ENCODE measurements around the gene COLEC12.

The COLEC12 gene

DNA sequence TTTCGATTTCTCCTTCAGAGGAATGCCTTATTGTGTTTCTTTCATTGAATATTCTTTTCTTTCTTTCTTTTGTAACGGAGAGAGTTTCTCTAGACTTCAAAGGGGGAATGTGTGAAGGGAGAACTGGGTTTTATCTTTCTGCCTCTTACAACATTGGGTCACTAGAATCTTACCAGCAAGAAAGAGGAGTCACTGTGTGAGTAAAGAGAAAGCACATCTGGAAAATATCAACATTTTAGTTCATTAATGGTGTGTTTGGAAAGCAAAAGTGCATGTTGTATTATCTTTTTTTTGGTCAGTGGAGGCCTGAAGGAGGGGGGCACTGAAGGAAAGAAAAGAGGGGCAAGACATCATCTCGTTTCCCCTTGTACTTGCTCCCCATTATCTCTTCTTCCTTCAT is 146.0 kb downstream of the COLEC12 start:
- DNase-seq: no peak

DNA sequence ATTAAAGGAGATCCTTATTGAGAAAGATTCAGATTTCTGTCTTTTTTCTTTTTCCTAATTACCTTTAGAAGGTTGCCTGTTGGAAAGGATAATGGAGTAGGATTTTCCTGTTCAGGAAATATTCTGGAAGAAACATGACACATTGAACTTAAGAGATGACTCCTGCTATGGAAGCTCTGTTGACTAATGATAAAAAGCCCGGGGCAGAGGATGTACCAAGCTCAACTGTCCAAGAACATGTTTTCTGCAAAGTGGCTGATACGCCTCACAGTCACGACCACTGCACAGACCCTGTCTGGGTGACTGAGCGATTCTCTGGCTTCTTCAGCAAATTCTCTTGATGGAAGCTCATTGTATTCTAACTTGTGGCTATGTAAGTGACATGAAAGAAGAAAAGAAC is 146.5 kb downstream of the COLEC12 start:
- DNase-seq: no peak

DNA sequence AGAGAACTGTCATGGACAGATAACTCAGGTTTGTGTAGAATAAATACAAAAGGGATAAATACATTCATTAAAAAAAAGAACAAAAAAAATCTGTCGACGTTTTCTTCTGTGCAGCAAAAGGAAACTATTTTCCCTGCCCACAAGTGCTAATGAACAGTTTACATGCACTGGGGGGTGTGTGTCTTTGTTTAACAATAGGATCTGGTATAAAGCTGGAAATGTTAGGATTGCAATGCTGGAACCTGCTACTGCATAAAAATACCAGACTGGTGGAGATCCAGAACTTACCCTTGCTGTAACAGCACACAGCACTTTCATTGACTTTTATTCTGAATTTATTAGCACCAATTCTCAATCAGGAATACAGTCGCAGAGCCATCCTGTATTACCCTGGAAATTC is 148.1 kb downstream of the COLEC12 start:
- DNase-seq: no peak

DNA sequence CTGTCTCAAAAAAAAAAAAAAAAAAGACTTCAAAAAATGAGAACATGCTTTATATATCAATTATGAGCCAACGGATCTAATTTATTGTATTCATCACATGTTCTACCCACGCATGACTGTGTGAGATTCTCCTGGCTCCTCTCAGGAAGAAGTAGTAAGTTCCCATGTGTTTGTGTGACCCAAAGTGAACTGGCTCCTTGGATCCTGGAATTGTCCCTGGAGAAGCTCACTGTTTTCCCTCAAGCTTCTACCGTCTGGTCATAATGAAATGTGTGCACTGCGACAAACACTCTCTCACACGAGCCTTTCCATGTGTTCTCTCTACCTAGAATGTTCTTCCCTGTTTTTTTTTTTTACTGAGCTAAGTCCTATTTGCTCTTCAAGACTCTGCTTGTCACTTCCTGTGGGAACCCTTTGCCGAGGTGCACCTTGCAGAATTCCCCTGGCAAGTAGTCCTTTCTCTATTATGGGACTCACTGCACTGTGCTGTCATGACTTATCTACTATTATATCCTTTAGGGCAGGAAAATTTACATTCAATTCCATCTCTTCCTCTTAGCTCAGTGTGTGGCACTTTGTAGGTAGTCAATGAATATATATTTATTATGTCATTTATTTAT is 149.4 kb downstream of the COLEC12 start:
- DNase-seq: no peak

DNA sequence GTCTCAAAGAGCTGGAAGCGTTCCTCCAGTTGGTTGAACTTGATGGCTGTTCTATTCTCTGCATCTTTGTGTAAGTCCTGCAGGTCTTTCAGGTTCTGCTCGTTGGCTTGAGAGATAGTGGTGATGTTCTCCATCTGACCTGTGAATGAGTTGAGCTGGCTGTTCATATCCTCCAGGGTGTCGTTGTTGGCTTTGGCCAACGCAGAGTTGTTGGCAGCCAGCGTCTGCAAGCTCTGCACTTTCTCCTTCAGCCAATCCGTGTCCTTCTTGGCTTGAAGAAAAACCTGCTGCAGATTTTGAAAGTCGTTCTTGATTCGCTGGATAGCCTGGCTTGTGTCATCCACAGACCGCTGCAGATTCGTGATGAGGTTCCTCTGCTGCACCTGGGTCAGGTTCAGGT is 153.9 kb downstream of the COLEC12 start:
- DNase-seq: no peak

DNA sequence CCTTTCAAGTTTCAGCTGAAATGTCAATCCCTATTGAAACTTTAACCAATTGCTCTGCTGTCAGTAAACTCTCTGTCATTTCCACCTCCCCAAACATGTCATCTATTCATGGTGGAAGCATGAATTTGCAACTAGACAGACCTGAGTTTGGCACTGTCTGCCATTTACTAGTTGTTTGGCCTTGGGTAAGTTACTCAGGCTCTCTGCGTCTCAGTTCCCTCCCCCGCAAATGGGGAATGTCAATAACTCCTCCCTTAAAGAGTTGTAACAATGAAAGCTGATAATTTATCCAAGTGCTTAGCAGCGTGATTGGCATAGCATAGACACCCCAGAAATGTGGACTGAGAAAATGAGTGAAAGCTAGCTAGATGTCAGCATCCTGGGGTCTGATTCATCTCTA is 159.4 kb downstream of the COLEC12 start:
- DNase-seq: no peak

DNA sequence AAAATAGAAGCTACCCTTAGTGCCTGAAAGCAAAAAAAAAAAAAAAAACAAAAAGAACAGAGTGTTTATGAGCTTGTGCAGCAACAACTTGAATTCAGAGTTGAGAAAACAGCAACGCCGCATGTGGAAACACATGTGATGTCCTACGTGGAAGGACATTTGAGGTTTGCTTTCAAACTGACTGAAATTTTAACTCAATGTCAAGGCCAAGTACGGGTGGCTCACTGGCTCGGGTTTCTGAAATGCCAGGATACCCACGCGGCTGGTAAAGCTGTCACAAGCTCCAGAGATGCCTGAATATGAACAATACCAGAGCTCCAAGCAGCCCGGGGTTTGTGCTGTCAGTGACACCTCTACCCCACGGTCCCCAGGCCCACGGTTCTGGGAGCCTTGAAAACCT is 160.5 kb downstream of the COLEC12 start:
- no peak for DNase-seq

DNA sequence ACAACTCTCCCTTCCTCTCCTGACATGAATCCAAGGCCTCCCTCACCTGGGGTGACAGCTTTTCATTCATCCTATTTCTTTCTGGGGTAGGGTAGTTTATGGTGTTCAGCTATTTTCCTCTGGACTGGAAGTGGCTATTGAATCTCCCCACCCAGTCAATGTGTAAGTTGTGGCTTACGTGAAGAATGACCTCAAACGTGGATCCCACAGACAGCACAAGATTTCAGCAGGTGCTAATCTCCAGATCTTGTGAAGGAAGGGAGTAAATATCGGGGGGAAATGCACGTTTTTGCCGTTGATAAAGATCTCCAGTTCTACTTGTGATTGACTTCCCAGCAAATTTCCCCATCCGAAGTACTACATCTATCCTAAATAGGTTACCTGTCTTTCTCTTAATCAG is 161.3 kb downstream of the COLEC12 start:
- DNase-seq: no peak

DNA sequence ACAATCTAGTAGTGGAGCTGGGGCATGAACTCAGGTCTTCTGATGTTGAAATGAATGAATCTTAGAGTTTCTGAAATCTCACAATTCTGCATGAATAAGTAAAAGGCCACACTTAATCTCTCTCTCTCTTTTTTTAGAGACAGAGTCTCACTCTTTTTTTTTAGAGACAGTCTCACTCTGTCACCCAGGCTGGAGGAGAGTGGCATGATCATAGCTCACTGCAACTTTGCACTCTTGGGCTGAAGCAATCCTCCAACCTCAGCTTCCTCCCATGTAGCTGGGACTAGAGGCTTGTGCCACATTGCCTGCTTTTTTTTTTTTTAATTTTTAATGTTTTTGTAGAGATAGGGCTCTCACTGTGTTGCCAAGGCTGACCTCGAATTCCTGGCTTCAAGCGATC is 163.8 kb downstream of the COLEC12 start:
- DNase-seq: no peak

DNA sequence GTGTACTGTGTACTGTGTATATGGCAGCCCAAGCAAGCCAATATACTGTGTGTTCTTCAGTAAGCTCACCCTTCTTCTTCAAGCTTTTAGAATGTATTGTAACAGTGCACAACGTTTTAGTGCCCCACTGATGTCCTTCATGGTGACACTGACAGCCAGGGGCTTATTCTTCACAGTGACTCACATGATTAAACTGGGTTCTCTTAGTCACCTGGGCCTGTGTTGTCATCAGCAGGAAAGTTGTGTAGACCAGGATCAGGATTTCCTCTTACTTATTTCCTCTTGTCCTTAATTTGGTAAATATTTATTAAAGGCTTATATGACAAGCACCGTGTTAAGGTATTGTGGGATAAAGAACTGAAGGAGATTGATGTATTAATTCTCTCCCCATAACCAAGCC is 164.8 kb downstream of the COLEC12 start:
- no peak for DNase-seq

DNA sequence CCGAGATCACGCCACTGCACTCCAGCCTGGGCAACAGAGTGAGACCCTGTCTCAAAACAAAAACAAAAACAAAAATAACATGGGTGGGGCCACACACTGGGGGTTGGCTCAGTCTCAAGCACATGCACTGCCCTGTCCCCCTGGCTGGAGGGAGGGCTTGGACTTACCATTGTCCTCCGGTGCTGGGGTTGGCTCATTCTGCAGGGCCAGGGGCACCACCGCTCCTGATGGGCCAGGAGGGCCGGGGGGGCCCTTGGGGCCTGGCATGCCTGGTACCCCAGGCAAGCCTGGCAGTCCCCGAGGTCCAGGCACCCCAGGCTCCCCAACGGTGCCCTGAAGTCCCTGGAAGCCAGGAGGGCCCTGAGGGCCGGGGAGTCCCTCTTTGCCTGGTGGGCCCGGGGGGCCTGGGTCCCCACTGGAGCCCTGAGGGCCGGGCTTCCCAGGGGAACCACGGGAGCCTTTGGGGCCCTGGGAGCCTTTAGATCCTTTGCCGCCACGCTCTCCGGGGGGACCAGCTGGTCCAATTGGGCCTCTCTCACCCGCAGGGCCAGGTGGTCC is 165.8 kb downstream of the COLEC12 start:
- no peak for DNase-seq

DNA sequence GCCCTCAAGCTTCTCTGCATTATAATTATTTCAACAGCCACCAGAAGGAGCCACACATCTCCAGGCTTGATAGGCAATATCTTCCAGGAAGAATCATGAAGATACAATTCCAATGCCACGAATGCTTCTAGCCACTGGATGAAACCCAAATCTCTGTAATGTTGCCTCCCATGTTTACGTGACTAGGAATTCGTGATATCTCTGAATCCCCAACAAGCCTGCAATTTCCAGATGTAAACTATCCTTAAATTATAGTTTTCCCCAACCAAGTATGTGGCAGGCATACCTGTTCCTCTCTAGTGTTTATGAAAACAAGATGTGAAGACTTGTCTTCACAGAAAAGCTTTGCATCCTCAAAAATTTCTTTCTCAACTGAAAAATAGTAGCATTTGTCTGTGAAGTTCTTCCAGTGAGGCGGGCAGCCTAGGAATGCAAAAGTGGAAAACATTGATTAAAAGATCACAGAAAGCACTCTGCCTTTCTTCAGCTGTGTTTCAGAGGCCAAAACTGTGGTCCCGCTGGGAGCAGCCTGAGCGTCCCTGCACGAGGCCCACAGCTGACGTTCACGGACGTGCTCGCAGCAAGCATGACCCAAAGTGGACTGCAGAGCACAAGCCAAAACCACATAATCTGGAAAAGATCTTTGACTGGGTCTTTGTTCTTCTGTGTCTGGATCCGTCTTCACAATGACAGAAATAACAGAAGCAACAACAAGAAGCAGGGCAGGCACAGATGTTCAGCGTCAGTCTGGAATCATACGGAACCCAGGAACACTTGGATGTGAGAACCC is 167.6 kb downstream of the COLEC12 start:
- DNase-seq: no peak

DNA sequence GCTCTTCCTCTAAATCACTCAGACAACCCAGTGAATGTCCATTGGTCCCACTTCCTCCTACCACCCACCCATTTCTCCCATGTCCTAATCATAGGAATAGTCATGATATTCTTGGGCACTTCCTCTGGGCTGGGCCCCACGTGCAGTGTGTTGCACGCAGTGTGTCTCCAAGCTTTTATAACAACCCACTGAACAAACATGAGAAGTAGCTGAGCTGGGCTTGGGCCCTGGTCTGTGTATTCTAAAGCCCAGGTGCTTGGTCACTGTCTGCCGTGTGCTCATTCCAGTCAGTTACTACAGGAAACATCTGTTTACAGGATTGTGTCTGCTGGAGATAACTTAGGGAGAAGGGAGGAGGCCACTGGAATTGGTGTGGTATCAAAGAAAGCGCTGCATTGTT is 168.5 kb downstream of the COLEC12 start:
- no peak for DNase-seq

DNA sequence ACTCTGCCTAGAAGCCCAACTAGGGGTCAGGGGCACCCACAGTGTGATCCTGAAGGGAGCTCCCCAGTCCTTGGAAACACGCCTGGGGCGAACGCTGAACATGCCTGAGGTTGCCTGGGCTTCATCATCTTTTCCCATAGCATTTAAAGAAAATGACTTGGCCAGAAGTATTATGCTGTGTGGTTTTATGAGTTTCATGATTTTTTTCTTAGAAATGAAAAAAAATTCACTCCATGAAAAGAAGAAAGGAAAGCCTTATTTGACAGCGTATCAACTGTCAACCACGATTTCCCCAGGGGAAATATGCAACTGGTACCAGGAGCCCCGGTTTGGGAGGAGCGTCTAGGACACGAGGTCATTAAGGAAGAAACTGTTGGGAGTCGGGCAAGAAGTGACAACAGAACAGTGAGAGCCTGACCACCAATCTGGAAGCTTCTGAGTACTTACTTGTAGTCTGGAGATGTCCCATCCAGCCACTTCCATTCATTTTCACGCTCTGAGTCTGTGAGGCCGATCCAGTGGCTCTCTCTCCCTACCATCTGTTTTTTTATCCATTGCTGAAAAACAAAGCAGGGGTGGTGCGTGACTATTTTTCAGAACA is 169.2 kb downstream of the COLEC12 start:
- no peak for DNase-seq

DNA sequence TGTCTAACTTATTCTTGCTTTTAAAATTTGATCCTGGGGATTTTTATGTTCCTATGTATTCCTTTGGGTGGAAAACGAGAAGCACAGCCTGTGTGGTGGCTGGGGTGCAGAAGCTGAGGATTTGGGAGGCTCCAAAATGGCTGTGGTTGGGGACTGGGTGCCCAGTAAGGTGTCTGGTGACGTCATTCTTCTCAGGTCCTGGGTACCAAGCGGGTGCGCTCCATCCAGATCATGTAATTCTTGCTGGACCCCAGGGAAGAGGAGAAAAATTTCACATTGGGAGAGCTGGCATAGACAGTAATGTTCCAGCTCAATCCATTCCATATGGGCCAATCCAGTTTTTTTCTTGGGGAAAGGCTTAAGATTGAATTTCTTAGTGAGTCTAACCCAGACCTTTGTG is 171.6 kb downstream of the COLEC12 start:
- DNase-seq: no peak

DNA sequence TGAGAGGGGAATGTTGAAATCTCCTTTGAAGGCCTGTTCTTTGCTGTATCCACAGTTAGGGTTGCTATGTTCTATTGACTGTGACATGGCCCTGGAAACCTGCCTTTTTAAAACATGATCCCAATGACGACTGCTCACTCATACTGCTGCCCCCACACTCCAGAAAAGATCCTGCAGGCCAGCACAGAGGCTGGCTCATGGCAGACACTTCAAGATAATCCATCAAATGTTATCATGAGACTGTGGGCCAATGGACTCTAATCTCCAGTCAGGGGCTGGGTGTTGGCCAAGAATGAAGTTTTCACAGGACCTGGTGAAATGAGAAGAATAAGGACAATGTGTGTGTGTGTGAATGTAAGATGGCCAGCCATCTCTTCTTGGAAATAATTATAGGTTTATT is 173.7 kb downstream of the COLEC12 start:
- DNase-seq: no peak

DNA sequence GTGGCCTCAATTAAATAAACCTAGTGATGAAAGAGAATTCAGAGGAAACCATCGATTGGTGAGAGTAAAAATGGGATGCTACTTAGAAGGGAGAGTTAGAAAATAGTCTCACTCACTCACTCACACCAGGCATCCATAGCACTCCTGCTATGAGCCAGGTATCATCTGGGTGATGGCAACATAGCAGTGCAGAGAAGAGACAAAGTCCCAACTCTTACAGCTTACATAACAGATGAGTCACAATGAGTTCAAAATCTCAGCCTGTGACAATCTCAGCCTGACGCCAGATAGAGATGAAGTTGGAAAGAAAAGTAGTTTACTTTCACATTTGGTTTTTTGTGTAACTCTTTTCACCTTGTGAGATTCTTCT is 177.3 kb downstream of the COLEC12 start:
- no peak for DNase-seq

DNA sequence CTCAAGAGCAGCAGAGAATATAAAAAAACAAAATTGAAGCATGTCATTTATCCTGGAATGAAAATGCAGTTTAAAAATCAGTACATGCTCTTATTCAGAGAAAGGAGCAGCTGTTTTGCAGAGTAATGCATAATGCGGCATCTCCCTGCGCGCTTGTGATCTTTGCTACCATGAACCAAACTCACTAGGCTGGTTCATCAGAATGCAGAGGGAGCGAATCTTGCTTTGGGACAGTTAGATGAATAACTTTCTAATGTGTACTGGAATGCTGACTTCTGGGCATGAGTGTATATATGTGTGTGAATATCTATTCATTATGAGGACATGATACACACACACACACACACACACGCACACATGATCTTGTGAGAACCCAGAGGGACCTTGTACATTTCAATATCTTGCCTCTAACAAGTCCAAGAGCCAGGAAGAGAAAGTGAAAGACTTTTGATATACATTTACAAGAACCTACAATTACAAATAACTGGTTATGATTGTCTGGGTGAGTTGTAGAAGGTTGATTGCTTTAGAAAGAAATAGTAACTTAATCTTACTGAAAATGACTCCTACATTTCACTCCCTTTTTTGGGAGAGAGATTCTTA is 178.5 kb downstream of the COLEC12 start:
- no peak for DNase-seq

DNA sequence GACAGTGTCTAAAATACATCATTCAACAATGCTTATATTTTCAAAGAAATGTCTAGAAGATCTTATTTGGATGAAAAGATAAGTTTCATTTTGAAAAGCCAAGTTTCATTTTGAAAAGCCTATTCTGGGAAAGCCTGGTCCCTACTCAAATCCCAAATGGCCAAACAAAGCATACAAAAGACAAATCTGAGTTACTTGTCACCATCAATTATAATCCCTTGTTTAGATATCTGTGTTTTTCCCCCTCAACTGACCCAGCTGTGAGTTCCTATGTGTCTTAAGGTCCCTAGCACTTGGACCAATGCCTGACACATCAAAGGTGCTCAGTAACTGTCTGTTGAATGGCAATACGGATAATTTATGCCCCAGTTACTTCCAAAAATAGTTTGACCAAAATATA is 180.3 kb downstream of the COLEC12 start:
- DNase-seq: no peak

DNA sequence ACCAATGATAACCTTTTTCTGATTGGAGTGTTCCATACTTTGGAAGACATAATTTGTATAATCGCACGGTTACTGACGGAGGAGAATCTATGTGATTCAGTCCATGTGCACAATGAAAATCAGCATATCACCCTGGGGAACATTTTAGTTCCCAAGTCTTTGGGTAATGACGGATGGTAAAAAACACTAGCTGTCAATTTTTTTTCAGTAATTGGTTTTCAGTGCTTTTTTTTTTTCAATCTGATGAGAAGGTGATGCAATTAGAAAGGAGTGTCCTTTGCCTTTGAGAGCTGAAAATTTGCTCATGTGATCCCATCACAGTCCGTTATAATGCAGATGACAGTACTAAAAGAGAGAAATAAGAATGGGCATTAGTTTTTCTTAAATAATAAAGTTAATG is 180.8 kb downstream of the COLEC12 start:
- DNase-seq: no peak

DNA sequence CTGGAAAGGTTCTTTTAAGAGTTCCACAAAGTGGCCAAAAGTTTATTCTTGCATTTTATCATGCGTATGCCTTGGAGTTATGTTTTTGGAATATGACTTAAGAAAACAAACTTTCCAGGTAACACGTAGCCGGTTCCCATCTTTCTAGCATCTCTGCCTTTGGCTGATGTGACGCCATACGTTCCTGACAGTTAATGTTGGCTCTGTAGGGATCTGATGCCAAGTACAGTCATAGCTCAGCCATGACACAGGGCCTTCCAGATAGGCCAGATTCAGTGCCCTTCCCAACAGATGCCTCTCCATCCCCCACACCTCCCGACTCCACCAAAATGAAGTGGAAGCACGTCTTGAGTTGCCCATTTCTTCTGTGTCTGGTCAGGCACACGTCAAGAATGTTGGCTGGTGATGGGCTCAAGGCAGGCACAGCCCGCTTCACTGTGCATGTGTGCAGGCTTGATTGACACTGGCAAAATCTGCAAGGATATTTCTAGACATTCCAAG is 181.7 kb downstream of the COLEC12 start:
- no peak for DNase-seq

DNA sequence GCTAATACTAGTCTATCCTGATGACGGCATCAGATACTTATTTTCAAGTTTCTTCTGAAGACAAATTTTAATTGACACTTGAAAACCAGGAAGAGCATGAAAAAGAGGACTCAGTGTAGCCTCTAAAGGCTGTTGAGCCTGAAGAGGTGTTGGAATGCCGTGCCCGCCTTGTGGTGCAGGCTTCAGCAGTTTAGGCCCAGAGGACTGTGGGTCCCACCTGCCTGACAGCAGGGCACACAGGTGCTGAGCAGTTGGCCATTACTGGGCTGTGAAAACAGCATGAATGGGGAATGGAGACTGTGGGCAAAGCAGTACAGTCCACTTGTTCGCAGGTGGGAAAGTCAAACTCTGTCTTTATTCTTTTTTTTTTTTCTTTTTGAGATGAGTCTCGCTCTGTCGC is 182.9 kb downstream of the COLEC12 start:
- no peak for DNase-seq

DNA sequence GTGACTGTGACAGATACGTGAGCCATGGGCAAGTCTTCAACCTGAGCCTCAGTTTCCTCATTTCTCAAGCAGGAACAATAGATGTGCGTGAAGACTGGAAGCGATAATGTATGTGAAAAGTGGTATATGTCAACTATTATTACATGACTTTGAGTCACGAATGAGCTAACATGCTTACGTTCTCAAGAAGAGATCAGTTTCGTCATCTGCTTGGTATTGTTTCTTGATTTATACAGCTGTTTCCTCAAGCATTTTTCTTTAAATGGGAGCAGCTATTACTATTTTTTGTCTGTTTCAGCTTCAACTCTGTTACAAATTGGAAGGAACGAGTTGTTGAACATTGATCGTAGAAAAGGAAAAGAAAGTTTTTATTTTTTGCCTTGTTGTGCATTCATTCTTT is 184.1 kb downstream of the COLEC12 start:
- no peak for DNase-seq

DNA sequence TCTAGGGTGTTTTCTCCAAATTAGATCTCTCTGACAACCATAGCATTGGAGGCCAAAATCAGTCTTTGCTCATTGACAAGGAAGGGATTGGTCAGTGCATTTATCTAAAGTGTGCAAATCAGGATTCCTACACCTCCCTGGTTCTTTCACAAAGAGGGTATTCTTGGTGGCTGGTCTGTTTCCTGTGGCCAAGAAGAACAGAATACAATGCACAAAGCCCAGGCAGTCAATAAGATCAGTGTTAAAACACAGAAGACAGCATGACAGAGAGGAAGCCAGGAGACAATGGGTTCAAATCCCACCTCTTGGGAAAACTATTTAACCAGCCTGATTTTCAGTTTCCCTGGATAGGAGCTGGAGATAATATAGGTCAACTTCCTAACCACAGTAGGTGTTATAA is 186.6 kb downstream of the COLEC12 start:
- DNase-seq: no peak

All from NCI-H748 treated with DMSO at 0.1 percent for 48 hours (cell line).